GM15510 (cell line): ENCODE measurements around the gene CYP11A1.

Source experiments
- POLR2A ChIP-seq: IDR thresholded peaks from 3 replicates; pipeline ENCODE4 v1.6.1; 2011; ENCODE audit warnings: borderline replicate concordance; ENCODE audit not compliant: insufficient read length; ENCODE audit errors: extremely low read depth

The CYP11A1 gene

DNA sequence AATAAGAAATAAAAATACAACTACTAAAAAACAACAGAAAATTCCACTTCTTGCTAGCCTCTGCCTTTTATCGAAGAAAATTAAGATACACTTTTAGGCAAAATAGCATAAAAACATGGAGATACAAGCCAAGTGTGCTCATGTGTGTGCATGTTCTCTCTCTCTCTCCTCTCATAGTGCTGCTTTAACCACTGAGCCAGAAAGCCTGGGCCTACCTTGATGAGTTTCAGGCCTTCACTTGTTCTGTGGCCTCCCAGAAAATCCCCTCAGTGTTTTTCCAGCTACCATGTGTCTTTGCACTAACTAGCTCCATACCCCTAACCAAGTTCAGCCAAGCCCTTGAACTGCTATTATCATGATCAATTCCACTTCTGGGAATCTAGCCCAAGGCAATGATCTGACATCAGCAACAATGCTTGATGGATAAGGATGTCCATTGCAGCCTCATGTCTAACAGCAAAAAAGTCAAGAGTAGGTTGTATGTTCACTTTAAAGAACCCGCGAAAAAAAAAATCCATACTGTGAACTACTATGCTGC lies 18.1 kb downstream of the CYP11A1 start:
- no peak for TF ChIP-seq POLR2A

DNA sequence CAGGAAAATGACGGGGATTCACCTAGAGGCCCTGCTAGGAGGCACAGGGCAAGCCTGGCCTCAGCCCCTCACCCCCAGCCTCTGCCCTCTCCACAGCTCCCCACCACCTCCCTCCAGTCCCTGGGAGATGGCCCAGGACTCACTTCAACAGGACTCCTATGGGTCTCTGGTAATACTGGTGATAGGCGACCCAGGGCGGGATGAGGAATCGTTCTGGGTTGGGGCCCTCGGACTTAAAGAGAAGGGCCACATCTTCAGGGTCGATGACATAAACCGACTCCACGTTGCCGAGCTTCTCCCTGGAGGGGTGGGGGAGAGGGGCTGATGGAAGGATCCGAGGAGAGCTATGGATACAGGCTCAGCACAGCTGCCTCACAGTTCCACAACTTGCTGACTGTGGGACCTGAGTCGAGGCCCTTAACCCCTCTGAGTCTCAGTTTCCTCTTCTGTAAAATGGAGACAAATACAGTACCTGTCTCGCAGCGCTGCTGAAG lies 19.6 kb downstream of the CYP11A1 start:
- TF ChIP-seq POLR2A: no peak

DNA sequence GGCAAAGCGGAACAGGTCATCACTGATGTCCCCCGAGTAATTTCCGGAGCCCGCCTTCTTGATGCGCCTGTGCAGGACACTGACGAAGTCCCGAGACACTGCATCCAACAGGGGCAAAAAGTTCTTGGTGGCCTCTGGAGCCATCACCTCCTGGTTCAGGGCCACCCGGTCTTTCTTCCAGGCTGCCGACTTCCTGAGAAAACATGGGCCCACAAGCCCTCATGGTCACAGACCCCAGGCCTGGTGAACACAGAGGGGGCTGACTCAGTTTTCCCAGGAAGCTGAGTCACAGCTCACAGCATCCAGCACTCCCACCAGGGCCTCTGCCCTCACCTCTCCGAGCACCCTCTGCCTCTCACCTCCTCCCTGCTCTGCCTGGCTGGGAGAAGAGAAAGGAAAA lies 22.4 kb downstream of the CYP11A1 start:
- no peak for TF ChIP-seq POLR2A

DNA sequence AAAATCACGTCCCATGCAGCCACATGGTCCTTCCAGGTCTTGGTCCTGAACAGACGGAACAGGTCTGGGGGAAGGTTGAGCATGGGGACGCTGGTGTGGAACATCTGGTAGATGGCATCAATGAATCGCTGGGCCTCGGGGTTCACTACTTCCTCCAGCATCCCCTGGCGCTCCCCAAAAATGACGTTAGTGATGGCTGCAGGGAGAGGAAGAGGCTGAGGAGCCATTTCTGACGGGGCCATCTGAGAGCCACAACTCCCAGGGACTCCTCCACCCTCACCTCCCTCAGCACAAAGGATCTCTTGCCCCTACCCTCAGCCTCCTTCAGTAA lies 23.7 kb downstream of the CYP11A1 start:
- no peak for TF ChIP-seq POLR2A

DNA sequence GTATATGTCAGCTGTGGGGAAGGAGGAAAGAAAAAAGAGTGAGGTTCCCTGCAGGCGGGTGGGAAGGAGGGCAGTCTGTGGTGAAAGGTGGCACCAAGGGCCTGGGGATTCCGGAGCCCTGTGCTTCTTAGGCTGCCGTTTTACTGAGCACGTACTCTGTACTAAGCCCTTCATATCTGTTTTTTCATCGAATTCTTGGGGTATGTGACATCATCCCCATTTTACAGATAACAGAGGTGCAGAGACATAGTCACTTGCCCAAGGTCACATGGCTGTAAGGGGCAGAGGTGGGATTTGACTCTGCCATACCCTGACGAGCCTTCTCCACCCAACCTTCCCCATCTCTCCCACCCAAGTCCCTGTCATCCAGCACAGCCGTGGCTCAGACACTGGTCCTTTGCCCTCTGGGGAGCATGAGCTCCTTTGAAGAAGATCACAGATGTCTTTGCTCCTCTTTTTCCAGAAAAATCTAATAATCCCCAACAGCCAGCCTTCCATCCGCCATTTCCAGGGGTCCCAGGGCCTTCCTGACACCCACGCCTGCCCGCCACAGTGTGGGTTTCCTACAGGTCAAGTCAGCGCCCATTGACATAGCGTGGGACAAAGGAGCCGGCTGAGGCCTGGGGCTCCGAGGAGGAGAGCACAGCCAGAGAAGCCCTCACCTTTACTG lies 24.2 kb downstream of the CYP11A1 start:
- TF ChIP-seq POLR2A: no peak

DNA sequence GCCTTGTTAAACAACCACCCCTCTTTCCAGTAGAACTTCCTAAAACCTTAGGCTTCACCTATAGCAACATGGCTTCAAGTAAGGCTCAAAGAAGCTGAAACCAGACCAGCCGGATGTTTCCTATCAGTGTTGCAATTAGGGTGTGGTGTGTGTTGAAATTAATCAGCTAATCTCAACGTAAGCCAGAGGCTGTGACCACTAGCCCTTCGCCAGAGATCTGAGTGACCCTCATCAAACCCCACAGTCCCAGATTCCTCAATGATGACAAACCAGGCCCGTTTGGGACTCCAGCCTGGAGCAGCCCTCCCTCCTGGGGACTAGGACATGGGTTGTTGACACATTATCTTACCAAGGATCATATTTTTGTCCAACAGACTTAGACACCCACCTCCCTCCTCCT lies 27.3 kb downstream of the CYP11A1 start:
- TF ChIP-seq POLR2A: no peak

DNA sequence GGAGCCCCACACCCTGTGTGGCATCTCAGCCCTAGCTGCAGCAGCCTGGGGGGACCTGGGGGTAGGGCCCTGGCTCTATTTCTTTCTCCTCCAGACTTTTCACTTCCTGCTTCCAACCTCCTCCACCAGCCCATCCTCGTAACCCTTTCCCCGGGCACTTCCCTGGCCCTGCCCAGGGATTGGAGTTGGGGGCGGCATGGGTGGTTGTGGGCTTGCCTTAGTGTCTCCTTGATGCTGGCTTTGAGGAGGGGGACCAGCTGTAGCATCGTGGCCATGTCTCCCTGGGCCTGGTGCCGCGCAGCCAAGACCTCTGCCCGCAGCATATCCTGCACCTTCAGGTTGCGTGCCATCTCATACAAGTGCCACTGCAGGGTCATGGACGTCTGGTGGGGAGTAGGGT lies 28.1 kb downstream of the CYP11A1 start:
- no peak for TF ChIP-seq POLR2A

DNA sequence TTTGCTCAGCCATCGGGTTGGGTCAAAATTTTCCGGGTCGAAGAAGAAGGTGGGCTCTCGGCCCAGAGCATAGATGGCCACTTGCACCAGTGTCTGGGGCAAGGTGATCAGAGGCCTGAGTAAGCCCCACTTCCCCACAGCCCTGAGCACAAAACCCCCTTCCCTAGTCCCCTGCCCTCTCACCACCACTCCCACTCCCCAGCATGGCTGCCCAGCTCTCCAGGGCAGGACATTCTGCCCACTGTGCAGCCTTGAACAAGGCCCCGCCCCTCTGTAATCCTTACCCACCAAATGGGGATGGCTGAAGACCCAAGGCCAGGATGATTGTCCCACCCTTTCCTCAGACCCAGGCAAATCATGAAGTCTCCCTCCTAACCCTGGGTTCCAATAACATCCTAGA lies 28.8 kb downstream of the CYP11A1 start:
- no peak for TF ChIP-seq POLR2A

DNA sequence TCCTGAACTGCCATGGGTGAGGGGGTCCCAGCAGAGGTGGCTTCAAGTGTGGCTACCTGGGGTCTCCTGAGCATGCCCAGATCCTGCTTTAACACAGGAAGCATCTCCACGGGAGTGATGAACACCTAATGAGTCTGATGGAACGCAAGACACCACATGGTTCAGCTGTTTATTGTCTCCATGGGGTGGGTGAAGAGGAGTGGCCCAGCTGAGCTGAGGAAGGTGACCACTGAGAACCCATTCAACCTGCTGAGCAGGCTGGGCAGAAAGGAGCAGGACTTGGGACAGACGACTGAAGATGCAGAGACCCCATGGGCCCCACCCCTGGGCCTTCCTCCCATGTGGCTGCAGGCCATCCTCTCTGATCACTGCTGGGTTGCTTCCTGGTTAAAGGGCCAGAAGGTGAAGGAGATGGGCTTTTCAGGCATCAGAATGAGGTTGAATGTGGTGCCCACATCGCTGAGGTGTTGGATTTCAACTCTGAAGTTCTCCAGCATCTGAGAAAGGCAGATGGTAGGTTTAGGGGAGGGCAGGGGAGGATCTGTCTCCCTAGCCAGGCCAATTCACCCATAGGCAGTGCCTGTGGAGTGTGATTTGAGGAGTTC lies 29.7 kb downstream of the CYP11A1 start:
- TF ChIP-seq POLR2A: no peak

DNA sequence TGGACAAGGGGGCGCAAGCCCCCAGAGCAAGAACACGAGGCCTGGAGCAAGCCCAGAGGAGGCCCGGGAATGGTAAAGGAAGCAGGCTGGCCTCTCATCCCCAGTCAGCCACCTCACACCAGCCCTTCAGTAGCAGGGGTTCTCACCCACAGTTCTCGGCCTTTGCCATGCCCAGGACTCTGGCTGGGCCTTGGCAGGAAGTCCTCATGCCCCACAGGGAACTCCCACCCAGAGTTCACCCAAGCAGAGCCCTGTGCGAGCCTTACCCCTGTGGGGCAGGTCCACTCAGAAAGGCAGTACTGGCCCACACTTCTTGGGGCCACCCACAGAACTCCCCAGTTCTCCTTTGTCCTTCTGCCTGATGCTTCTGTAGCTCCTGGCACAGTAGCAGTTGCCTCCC lies 30.3 kb downstream of the CYP11A1 start:
- TF ChIP-seq POLR2A: no peak

DNA sequence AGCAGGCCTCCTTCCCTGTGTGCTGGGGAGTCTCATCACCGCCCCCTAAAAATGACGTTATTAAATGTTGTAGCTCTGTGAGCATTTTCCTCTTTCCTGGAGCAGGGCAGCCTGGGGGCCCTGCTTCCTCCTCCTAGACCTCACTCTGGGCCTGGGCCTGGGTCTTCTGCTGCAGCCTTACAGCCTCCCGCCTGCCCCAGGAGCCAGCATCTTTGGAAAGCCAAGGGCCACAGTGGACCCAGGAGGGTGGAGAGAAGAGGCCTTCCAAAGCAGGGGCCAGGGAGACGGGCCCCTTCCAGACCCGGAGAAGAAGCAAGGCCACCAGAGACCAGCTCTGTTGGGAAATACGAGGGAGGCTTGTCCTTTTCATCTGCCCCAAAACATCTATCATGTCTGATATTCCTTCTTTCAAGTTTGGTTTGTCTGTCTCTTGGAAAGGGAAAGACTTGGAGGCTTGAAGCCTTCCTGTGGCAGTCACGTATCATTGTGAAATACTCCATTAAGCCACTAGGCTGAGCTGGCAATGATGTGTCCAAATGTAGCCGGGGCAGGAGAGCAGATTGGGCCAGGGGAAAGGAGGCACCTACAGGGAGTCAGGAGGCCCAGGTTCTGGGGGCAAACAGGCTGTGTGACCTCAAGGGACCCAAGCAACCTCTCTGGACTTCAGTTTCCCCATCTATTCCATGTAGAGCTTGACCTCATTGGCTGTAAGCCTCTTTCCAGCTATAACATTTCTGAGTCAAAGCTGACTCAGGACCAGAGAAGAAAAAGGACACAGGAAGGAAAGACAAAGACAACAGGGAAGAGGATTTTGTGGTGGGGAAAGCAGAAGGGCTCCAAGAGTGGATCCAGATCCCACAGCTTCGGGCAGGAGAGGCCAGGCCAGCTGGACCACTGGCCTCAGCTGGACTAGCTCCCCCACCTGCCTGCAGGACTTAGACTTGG lies 31.1 kb downstream of the CYP11A1 start:
- TF ChIP-seq POLR2A: no peak

DNA sequence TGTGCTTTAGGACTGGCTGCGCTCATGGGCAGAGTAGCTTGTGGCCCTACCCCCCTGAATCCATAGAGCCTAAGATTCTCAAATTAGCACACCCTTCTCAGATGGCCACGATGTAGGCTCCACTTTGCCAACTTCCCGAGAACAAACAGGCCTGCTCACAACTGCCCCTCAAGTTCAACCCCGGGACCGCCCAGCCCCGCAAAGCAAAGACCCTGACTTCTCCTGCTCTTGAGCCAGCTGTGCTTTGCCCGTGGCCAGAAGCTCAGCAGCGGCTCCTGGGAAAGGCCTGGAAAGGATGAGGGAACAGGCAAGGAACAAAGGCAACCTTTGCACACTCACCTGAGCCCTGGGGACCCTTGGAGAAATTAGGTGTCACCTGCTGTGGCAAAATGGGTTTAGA lies 32.0 kb downstream of the CYP11A1 start:
- no peak for TF ChIP-seq POLR2A

DNA sequence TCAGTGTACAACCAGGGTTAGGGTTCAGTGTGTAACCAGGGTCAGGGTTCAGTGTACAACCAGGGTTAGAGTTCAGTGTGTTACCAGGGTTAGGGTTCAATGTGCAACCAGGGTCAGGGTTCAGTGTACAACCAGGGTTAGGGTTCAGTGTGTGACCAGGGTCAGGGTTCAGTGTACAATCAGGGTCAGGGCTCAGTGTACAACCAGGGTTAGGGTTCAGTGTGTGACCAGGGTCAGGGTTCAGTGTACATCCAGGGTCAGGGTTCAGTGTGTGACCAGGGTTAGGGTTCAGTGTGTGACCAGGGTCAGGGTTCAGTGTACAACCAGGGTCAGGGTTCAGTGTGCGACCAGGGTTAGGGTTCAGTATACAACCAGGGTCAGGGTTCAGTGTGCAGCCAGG lies 33.3 kb downstream of the CYP11A1 start:
- no peak for TF ChIP-seq POLR2A

DNA sequence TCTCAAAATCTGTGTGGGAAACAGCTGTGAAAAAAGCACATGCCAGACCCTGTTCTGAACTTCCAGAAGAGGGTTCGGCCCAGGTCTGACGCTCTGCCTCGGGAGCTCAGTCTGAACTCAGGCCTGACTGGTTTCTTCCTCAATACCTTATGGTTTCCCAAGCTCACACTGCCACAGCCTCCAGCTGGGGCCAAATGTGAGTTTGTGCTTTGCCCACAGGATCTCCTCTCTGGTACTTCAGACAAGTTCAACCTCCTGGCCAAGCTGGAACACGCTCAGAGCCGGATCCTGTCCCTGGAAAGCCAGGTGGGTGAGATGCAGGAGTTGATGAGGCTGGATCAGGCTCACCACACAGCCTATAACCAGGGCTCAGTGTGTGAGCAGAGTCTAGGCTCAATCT lies 33.8 kb downstream of the CYP11A1 start:
- TF ChIP-seq POLR2A: no peak

DNA sequence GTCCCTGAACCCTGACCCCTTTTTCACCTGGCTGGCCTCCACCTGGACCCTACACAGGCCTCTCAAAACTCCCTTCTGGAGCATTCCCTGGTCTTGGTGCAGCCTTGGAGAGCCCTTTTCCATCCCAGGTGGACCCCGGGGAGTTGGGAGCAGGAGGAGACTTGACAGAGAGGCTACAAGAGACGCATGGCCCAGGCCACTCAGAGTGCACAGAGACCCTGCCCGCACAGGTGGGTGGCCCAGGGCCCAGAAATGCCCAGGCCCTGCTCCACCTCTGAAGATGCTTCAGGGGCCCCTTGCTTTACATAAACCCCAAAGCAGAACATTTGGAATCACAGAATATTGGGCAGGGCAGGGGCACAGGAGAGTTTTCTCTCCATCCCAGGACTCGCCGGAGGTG lies 34.4 kb downstream of the CYP11A1 start:
- no peak for TF ChIP-seq POLR2A
